Non-pigmented ciliary epithelial cell (primary cell): ENCODE measurements around the gene MPC1.

ENCODE experiments used
- DNase-seq: peaks from one replicate; pipeline ENCODE4 v3.0.0-alpha.2; 2010; ENCODE audit warnings: low read depth

Gene MPC1

DNA sequence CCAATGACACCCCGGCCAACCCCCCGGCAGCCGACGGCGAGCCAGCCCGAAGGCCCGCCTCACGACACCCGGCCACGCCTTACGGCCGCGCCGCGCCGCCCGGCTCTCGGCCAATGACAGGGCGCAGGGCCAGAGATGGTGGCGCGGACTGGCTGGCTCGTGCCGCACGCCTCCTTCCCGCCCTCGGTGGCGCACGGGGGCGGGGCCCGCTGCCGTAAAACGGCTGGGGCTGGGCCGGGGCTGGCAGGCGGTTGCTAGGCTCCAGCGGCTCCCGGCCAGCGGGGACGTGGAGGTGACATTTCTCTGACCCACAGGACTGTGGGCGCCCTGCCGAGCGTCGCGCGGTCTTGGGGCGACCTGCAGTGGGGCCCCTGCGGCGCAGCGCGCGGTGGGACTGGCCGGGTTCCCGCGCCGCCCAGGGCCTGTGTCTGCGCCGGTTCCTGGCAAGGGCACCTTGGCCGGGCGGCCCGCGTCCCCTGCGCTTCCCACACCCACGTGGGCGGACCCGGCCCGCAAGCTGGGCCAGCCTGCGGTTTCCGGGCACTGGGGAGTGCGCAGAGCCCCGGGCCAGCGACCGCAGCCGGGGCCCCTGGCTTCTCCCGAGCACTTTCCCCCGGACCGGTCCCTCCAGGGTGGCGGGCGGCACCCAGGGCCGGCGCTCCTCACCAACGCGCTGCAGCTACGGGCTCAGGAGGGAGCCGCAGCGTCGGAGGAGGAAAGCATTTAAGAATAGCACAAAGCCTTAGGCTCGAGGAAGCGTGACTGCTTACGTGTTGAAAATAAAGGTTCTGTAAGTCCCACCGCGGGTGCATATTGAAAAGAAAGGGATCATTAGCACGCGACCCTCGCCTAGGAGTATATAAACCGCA lies at the start of gene MPC1:
Gene MPC1 (minus strand): TSS at position 8 of the 869 bp plus-strand sequence. CDS start 64 bp downstream, outside the sequence.
- peak; percentile 64 for DNase-seq

DNA sequence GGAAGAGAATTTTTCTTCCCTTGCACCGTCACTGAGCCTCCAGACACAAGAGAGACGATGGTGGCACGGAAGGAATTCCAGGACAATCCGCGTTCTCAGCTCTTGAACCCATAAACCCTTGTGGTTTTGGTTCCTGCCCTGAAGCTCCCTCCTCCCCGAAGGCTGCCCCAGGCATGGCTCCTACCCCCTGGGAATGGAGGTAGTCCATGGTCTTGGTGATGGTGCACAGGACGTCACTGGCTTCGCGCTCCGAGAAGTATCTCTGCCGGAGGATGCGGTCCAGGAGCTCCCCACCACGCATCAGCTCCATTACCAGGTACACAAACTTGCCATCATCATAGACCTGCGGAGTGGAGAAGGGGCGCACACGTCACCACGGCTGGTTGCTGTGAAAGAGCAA lies 47.5 kb upstream of the MPC1 start:
- DNase-seq: no peak

DNA sequence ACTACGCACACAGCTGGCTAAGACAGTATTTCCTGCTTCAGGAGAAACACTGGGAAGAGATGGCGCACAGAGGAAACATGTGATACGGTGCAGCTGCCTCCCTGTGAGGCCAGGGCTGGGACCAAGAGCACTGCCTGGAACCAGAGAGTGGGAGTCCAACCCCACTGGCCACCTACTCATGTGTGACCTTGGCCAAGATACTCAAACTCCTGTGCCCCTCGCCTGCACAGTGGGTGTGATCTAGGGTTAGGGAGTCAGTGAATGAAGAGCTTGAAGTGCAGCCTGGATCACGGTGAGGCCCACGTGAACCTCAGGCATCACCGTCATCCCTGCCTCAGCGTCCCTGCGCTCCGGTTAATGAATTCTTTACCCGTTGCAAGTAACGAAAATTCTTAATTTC lies 41.7 kb upstream of the MPC1 start:
- no peak for DNase-seq

DNA sequence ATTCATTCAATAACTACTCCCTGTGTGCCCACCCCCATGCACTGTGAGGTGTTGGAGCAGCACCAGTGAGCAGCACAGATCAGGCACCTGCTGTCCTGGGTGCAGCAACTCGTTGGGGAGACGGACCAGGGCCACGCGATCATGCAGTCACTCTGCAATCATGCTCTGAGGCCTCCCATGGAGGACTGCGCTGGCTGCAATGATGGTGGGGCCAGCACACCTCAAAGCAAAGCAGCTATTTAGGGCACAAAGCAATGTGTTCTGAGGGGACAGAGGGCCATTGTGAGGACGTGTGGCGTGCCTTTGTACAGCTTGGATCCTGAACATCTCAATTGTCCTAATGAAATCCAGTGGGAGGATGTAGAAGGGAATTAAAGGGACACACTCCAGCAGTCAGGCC lies 41.0 kb upstream of the MPC1 start:
- DNase-seq: no peak

DNA sequence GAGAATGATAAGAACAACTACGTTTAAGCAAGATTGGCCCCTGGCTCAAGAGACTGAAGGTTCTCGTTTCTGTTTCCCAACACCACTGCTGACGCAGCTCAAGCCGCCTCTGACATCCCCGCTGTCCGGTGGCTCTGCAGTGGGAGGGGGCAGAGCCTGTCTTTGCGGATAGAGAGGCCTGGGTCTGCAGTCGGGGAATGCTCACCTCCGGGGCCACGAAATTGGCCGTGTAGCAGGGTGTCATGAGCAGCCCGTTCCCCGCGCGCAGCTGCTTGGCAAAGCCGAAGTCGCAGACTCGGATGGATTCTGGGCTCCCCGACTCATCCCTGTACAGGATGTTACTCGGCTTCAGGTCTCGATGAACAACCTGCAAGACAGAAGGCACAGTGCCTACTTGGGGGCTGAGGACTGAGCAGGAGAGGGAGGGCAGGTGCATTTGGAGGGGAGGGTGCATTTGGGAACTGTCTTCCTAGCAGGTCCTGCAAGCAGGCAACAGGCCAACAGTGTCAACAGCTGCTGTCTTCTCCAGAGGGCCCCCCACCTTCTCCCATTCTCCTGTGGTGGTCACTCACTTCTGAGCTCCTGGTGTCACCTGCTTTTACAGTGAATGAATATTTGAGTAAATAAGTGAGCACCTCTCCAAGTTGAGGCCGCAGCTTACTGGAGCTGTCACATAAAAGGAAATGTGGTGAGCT lies 40.5 kb upstream of the MPC1 start:
- no peak for DNase-seq

DNA sequence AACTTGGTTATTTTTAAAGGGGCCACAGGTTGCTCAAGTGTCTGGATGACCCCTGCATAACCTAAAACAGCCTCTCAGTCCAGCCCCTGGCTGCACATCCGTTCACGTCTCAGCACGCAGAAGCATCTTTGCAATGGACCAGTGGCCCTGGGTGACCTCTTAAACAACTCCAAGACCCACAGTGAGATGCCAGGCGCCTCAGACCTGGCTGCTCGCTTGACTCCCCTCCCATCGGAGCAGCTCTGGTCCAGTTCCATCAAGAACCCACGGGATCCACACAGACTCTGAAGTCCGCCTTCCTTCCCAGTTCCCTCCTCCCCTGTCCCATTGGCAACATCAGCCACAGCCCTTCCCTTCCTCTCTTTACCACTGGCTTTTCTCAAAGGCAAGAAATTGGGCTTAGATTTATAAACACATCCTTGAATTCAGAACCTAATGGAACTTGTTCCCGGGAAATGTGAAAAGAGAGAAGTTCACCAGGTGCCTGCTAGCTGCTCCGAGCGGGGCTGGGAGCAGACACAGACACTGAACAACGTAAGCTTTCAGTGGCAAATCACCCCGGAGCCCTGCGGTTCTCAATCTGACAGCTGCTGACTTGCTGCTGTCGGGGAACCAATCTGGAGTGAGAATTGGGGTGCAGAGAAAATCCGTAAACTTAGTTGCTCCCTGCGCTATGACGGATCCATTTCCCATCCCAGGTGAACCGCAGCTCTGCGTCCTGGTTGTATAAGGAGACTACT lies 39.6 kb upstream of the MPC1 start:
- DNase-seq: no peak

DNA sequence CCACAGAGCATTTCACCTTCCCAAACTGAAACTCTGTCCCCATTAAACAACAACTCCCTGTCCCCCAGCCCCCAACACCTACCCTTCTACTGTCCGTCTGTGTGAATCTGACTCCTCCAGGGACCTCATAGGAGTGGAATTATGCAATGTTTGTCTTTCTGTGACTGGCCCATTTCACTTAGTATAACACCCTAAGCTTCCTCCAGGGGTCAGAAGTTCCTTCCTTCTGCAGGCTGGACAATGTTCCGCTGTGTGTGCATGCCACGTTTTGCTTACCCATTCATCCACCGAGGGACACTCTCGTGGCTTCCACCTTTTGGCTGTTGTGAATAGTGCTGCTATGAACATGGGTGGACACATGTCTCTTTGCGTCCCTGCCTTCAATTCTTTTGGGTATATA lies 37.6 kb upstream of the MPC1 start:
- peak; percentile 3 for DNase-seq

DNA sequence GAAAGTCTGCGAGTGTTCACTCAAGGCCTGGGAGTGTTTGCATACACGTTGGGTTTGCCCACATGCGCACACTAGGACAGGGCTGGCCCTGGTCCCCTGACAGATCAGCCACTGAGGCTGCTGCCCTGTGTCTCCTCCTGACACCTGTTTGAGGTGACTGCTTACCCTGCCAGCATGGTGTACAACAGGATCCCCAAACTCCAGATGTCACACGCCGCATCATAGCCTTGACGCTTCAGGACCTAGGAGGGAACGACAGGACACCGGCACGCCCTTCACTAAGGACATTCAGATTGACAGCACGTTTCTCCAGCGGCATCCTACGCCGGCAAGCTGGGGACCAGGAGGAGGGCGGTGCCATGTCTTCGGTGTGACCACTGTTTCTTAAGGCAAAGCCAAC lies 37.0 kb upstream of the MPC1 start:
- DNase-seq: no peak

DNA sequence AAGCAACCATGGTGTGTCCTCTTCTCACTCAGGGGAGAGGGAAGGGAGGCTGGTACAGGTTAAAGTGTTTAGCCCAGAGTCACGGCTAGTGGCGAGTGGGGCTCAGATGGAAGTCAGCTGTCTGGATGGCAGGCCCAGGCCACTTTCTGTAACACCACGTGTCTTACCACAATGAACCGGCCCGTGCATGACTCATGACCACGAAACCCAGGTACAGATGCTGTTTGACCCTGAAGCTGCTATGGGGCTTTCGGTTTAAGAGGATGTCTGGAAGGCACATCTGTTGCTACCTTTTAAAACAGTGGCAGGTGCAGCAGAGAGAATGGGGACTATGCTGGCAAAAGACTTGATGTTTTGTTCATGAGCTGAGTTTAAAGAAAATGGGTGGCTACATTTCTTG lies 36.5 kb upstream of the MPC1 start:
- DNase-seq: peak; percentile 9

DNA sequence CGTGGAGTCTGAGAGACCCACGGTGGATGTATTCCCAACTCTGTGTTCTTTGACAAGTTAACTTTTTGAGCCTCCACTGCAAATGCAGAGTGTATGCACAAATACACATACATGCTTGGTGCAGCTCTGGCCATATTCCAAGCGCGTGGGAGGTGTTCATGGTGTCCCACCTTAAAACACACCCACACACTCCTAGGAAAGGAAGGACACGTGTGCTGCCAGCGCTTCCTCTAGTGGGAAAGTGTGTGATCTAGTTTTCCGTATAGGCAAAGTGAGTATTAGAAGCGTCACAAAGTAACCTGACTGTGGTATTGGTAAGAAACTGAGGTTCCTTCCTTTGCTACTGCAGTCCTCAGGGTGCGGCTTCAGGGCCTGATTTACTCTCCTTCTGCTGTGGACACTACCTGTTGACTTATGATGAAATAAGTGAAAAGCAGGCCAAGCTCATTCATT lies 36.0 kb upstream of the MPC1 start:
- no peak for DNase-seq

DNA sequence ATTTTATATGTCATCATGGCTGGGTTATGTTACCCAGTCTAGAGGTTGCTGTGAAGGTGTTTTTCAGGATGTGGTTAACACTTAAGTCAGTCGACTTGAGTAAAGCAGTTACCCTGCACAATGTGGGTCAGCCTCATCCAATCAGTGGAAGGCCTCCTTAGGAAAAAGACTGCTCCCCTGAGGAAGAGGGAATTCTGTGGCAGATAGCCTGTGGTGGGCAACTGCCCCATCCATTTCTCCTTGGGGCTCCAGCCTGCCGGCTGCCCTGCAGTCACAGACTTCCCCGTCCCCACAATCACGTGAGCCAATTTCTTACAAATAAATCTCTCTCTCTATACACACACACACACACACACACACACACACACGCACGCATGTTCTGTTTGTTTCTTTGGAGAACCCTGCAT lies 34.5 kb upstream of the MPC1 start:
- DNase-seq: no peak

DNA sequence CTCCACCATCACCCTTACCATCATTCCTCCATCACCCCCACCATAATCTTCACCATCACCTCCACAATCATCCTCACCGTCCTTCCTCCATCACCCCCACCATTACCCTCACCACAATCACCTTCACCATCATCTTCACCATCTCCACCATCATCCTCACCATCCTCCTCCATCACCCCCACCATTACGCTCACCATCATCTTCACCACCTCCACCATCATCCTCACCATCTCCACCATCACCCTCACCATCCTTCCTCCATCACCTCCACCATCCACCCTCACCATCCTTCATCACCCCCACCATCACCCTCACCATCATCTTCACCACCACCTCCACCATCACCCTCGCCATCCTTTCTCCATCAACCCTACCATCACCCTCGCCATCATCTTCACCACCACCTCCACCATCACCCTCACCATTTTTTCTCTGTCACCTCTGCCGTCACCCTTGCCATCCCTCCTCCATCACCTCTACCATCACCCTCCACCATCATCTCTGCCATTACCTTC lies 33.1 kb upstream of the MPC1 start:
- no peak for DNase-seq

DNA sequence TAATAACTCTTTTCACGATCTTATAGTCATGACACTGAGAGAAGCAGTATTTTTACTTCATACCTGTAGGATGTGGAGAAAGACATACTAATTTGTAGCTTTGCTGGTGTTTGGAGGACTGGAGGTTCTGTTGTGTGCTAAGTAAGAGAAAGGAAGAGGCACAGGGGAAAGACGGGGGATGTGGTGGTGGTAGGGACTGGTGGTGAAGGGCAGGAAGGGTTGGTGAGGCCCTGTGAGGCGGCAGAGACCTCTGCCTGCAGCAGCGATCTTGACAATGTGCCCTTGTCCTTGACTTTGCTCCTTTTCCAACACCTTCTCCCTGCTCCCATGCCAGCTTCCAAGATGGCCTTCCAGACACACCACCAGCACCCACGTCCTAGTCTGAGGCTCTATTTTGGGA lies 32.6 kb upstream of the MPC1 start:
- DNase-seq: no peak

DNA sequence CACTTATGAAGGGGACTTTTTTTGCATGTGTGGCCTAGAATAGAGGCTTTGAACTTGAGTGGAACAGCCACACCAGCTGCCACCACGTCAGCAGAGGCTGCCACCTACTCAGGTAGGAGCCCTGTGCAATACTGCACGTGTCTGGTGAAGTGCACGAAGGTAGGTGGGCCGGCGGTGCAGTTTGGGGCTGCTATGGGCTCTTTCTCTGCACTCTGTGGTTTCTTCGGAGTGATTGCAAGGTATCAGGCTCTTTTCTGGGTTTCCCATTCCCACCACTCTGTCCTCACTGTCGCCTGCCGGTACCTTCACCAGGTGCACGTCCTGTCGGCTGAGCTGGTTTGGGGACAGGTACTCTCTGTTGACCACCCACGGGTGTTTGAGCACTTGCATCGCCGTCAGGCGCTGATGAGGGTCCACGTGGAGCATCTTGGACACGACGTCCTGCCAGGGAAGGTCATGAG lies 30.8 kb upstream of the MPC1 start:
- DNase-seq: no peak

DNA sequence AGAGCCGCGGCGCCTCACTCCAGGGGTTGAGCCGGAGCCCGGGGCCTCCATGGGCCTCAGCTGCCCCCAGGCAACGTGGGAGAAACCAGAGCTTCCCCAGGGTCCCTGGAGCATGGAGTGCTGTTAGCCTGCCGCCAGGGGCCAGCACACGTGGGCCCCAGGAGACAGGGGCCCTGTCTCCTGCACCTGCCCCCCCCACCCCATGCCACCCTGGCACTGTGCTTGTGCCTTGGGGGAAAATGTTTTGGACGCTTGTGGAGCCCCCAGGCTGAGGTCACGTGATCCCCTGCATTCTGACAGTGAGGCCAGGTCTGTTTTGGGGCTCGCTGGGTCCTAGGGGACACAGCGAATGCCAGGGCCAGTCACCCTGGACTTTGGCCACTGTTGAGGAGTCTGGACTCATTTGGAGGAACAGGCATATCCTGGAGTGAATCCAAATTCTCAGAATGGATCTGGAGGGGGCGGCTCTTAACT lies 30.2 kb upstream of the MPC1 start:
- DNase-seq: no peak

DNA sequence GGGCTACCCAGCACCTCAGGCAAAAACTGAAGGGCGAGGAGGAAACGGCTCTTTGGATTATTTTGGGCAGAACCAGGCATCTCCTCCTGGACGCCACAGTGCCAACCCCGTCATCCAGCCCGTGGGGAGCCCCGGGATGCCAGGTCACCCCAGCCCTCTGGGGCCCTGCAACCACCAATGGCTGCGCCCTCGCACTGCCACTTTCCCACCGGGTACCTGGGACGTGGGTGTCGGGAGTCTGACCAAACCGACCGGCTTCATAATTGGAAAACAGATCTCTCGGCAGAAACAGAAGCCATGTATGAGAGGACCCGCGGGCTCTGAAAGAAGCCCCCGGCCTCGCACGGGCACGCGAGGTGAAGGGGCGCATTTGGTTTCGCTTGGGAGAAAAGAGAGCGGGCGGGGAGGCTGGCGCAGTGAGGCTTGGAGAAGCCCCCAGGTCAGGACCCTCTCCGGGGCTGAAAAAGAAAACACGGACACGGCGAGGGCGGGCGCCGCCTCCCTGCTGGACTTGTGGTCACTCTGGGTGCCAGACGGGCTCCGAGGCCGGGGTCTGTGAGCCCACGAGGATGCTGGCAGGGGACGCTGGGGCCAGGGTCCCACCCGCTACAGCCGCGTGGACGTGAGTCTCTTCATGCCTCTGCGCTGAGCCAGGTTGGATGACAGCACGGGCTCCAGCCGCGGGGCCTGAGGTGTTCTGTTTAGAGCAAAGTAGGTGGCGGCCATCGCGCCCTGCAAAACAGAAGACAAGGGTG lies 29.6 kb upstream of the MPC1 start:
- no peak for DNase-seq

DNA sequence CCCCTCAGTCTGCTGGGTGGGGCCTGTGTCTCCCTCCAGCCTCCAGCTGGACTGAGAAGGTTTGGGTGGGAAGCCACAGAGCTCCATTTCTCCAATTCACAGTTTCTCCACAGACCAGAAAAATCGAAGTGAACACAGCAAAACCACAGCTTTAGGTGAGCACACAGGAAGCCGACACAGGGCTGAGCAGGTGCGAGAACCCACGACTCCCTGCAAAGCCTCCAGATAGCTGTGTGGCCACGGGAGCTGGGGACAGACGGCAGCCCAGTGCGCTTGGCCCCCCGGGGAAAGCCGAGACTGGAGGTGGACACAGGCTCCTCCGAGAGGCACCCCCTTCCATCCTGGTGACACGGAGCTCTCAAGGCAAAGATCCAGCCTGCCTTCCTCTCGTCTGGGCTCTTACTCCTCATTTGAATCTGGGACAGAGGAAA lies 29.0 kb upstream of the MPC1 start:
- DNase-seq: no peak

DNA sequence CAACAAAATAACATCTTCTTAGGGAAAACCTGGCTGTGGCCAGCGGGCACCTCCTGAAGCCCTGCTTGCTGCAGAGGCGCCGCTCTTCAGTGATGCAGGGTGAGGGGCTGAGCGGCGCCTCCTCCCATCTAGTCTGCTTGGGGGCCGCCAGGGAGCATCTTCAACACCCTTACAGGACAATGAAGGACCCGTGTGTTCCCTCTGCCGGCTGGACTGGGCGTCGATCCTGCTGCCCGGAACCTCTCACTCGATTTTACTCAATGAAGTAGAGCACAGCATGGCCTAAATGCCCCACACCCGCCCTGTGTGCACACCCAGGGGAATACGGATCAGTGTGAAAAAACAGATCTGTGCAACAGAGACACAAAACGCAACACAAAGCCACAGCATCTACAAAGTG lies 28.5 kb upstream of the MPC1 start:
- no peak for DNase-seq

DNA sequence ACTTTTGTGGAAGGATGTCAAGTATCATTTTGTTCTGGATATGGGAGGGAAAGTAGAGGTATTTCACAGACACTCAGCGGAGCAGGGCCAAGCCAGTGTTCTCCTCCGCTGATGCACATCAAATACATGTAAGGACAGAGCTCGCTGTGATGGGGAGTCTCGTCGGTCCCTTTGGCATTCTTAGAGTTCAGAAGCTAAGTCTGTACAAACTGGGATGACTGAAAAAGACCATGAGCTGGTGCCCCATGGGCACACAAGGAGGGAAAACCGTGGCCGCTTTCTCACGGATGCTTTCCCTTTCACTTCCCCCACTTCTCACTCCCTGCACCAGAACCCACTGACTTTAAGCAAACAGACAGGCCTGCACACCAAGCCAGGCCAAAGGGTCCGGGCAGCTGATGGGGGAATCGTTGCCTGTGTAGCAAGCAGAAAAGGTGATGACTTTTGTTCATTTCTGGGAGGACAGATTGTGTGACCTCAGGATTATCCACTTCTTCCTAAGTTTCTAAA lies 27.7 kb upstream of the MPC1 start:
- DNase-seq: no peak

DNA sequence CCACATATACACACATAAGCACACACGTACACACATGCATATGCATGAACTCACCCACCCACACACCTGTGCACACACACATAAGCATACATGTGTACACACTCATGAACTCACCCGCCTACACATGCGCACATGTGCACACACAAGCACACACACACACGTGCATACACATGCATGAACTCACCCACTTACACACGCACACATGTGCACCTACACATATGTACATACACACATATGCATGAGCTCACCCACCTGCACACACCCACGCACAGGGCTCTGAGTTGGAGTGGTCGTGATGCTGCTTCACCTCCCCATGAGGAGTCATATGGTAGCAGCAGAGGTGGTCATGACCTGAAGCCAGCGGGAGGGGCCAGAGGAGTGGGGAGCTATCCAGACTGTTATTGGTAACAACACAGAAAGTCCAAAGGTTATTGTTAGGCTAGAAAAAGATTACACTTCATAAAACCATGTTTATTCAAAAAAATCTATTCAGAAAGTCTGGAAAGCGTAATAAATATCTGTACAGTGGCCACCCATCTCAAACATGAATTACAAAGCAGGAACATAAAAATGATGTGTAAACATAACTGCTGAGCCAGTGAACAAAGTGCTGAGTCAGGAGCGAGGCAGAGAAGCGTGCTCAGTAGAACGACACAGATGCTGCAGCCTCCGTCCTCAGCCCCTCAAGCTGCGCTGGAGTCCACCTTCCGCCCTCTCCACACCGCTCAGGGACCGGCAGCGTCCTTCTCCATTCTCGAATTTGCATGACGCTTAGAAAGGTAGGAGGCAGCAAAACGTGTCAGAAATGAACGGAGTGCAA lies 26.4 kb upstream of the MPC1 start:
- no peak for DNase-seq
